Kidney (tissue), 14 donors: ENCODE data around the gene DDX54. TPM values are rescaled to one million over a fixed set of nuclear protein-coding genes. Genes with fewer than 3 reads are reported as not detected.
A peak's percentile ranks its signal among the peaks of the same experiment; 100 is the strongest.

ENCODE experiments used
- DNase-seq, 5 donors: peaks; one replicate each; pipeline ENCODE4 v3.0.0-alpha.2; 2013 to 2020
- FAIRE-seq: peaks from 2 replicates; lab custom pipeline; 2012; peaks lifted over from hg19 to GRCh38; lab: Jason Lieb, UNC
- H3K27ac ChIP-seq, 2 donors: one replicate each; pipeline ENCODE4 v1.7.0; 2013; ENCODE audit warnings: low read depth in 2 of 2, low read length in 2 of 2, inconsistent platforms in 1 of 2
- H3K27me3 ChIP-seq: one replicate; pipeline ENCODE4 v1.7.1; 2013; ENCODE audit warnings: low read length, inconsistent platforms; ENCODE audit not compliant: control insufficient read depth, insufficient read depth
- H3K36me3 ChIP-seq, 3 donors: one replicate each; pipeline versions ENCODE4 v1.7.0 to v1.7.1; 2013; ENCODE audit warnings: low read length in 3 of 3, control low read depth in 1 of 3, inconsistent platforms in 1 of 3; ENCODE audit not compliant: insufficient read depth in 3 of 3, control insufficient read depth in 2 of 3
- H3K4me1 ChIP-seq, 3 donors: one replicate each; pipeline versions ENCODE4 v1.7.0 to v1.7.1; 2013; ENCODE audit warnings: low read length in 3 of 3, inconsistent platforms in 1 of 3, low read depth in 1 of 3; ENCODE audit not compliant: control insufficient read depth in 2 of 3, insufficient read depth in 2 of 3
- H3K4me3 ChIP-seq, 3 donors: one replicate each; pipeline versions ENCODE4 v1.7.0 to v1.8.1; 2013; ENCODE audit warnings: low read length in 3 of 3, control low read depth in 1 of 3, inconsistent platforms in 1 of 3
- H3K9ac ChIP-seq, 3 donors: one replicate each; pipeline versions ENCODE4 v1.7.0 to v1.7.1; 2013; ENCODE audit warnings: low read length in 3 of 3, control low read depth in 1 of 3, inconsistent platforms in 1 of 3
- H3K9me3 ChIP-seq, 3 donors: one replicate each; pipeline versions ENCODE4 v1.7.0 to v1.7.1; 2013; ENCODE audit warnings: low read length in 3 of 3, control low read depth in 1 of 3, inconsistent platforms in 1 of 3; ENCODE audit not compliant: control insufficient read depth in 2 of 3, insufficient read depth in 1 of 3
- CTCF ChIP-seq: IDR thresholded peaks from 3 replicates; pipeline ENCODE4 v1.5.1; 2012; ENCODE audit warnings: mild to moderate bottlenecking, moderate library complexity, borderline replicate concordance; ENCODE audit not compliant: insufficient read depth; ENCODE audit errors: extremely low read depth
- intact Hi-C: fragments of 100-400 bp; cut with DNase I; formaldehyde crosslinking; loops from one replicate; pipeline ENCODE4 v1.11.1; 2022
- polyA plus RNA-seq: library from polyadenylated mRNA; stranded (reverse); fragments of 350-450 nt; fragmentation: Illumina TruSeq; extraction: RNeasy Lipid Tissue Mini Kit (QIAGEN cat#74804); gene quantifications from one replicate; pipeline ENCODE4 v1.2.3, GENCODE V29; 2014; ENCODE audit warnings: low read depth, low replicate concordance; ENCODE audit not compliant: insufficient read depth
- total RNA-seq: library from RNA; stranded (reverse); fragmentation: NEBNext Ultra II Directional; extraction: Animal tissue kit (Norgen Biotek cat#: 25700); gene quantifications from one replicate; pipeline ENCODE4 v1.2.1, GENCODE V29; 2021
- donor health status: control.
- donor health status: control.
- donor health status: control.
- donor health status: control.
- donor health status: control.
- donor health status: DM: yes; HTN: yes; CAD: no.
- donor health status: Normal renal cell carcinoma (clear cell type).

DDX54 gene
- total and polyA plus RNA-seq, 2 donors from 2014 or later: 55.4 to 62.0 TPM

GRCh38 chr12:113201187-113202177, 16.2 kb upstream of the DDX54 start:
- no peak for FAIRE-seq
- TF ChIP-seq CTCF: no peak
- H3K4me1 ChIP-seq: peaks cover 0 to 9% (median 0%) of the 10 kb centered on the region in 3 donors
- intact Hi-C loops: no loop called here
- no peaks in the 10 kb centered on the region for H3K36me3 ChIP-seq
- H3K9ac ChIP-seq: no peak overlapping the region
- DNase-seq: peak in 1 of 5 donors; percentile 66
- H3K9me3 ChIP-seq: no peaks in the 10 kb centered on the region
- no peak overlapping the region for H3K27ac ChIP-seq
- no peaks in the 10 kb centered on the region for H3K27me3 ChIP-seq
- no peak overlapping the region for H3K4me3 ChIP-seq

- Histone ChIP-seq H3K9ac (no peak overlapping the region), H3K4me3 (no peak overlapping the region), H3K36me3 (no peaks in the 10 kb centered on the region), H3K9me3 (no peaks in the 10 kb centered on the region), H3K4me1 (peaks cover 0 to 9% (median 0%) of the 10 kb centered on the region in 3 donors), H3K27ac (no peak overlapping the region), H3K27me3 (no peaks in the 10 kb centered on the region)
- no peak for TF ChIP-seq CTCF
- FAIRE-seq: no peak
- intact Hi-C loops: no loop called here
- peak in 1 of 5 donors; percentile 46 for DNase-seq
These were observed 14.9 kb upstream of the DDX54 start for GRCh38 chr12:113200021-113200797.

- Histone ChIP-seq H3K27ac (no peak overlapping the region), H3K9me3 (no peaks in the 10 kb centered on the region), H3K9ac (no peak overlapping the region), H3K36me3 (no peaks in the 10 kb centered on the region), H3K27me3 (no peaks in the 10 kb centered on the region), H3K4me3 (no peak overlapping the region), H3K4me1 (peaks cover 0 to 6% (median 3%) of the 10 kb centered on the region in 3 donors)
- FAIRE-seq (no peak), DNase-seq (peak in 1 of 5 donors; percentile 44)
- TF ChIP-seq CTCF: no peak
- intact Hi-C loops: no loop called here
These were observed 13.0 kb upstream of the DDX54 start for GRCh38 chr12:113198296-113198695.
